ENCODE measurements around the gene C19orf47.

C19orf47 gene

DNA sequence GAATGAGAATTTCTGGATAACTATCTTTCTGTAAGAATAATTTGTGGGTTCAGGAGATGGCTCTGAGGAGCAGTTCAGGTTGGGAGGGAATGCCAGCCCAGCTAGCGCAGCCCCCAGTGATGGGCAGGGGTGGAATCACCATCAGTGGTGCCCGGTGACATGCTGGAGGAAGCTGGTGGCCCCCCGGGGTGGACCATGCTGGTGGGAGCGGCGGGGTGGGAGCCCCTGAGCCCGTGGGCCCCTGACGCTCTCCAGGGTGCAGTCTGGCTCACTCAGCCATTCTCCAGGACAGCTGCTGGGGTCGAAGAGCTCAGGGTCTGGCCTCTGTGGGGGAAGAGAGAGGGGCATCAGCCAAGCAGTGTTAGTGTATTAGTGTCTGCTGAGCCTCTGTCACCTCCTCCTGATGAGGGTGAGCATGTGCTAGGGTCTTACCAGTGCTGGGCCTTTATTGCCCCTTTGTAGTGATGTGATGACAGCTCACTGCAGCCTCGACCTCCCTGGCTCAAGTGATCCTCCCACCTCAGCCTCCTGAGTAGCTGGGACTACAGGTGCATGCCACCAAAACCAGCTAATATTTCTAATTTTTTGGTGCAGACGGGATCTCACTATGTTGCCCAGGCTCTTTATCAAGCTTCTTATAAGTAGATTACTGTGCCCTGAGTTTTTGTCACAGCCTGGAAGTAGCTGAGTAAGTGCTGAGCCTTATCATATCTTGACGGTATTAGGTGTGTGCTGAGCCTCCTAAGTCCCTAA is 31.4 kb upstream of the C19orf47 start:
- no peak overlapping the region for H3K9ac ChIP-seq (ENCODE audit: low read length)
- no peak overlapping the region for H3K4ac ChIP-seq (ENCODE audit: low read depth, low read length)

DNA sequence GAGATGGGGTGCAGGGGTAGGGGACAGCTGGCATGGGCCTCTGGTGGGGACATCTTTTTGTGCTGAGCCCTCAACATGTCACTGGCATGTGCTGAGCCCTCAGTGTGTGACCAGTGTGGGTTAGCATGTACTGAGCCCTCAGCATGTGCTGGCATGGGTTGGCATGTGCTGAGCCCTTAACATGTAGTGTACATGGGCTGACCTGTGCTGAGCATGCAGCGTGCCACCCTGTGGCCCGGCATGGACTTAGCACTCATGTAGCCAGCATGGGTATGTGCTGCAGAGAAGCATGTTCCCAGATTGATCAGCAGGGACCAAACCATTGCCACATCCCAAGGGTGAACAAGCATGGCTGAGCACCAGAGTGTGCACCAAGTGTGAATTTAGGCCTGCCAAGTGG is 30.3 kb upstream of the C19orf47 start:
- no peaks in the 10 kb centered on the region for H3K79me1 ChIP-seq (ENCODE audit: low read length)
- no peak overlapping the region for H2BK120ac ChIP-seq (ENCODE audit: low read depth, low read length)
- WGBS (ENCODE audit: extremely low coverage, insufficient coverage, low lambda C conversion rate): no CpG with 5 or more reads among the region's 2 CpGs
- no peak overlapping the region for H2AK5ac ChIP-seq (ENCODE audit: low read length)
- no peak overlapping the region for H3K4me3 ChIP-seq (ENCODE audit: low read length)
- H2BK15ac ChIP-seq (replicated peaks; ENCODE audit: low read depth): no peak overlapping the region
- H3K4me2 ChIP-seq (ENCODE audit: low read length): no peak overlapping the region
- no peak for DNase-seq
- no peaks in the 10 kb centered on the region for H3K27me3 ChIP-seq (ENCODE audit: insufficient read depth, low read length, poor library complexity)
- H3K4me1 ChIP-seq (ENCODE audit: control insufficient read depth, low read depth, low read length): no peaks in the 10 kb centered on the region
- no peak overlapping the region for H3K23ac ChIP-seq (ENCODE audit: low read length)
- no peak overlapping the region for H2BK5ac ChIP-seq (ENCODE audit: low read length)
- H3K4ac ChIP-seq (ENCODE audit: low read depth, low read length): no peak overlapping the region
- no peak overlapping the region for H4K5ac ChIP-seq (ENCODE audit: low read length)
- H3K9ac ChIP-seq (ENCODE audit: low read length): no peak overlapping the region
- no peak overlapping the region for H4K8ac ChIP-seq (ENCODE audit: low read depth, low read length)
- no peak overlapping the region for H3K56ac ChIP-seq (ENCODE audit: low read length)
- no peaks in the 10 kb centered on the region for H3K79me2 ChIP-seq (ENCODE audit: control insufficient read depth, insufficient read depth, low read length)
- H3K27ac ChIP-seq (ENCODE audit: low read depth, low read length): no peak overlapping the region
- no peak overlapping the region for H3K18ac ChIP-seq (ENCODE audit: low read length)
- H3K36me3 ChIP-seq (ENCODE audit: control insufficient read depth, insufficient read depth, low read length): peaks cover 6% of the 10 kb centered on the region

More for the DNA sequence above, 31.4 kb upstream of the C19orf47 start:
- no peak overlapping the region for H3K27ac ChIP-seq (ENCODE audit: low read depth, low read length)
- H2AK5ac ChIP-seq (ENCODE audit: low read length): no peak overlapping the region
- no peaks in the 10 kb centered on the region for H3K79me2 ChIP-seq (ENCODE audit: control insufficient read depth, insufficient read depth, low read length)
- no peaks in the 10 kb centered on the region for H3K27me3 ChIP-seq (ENCODE audit: insufficient read depth, low read length, poor library complexity)
- peaks cover 6% of the 10 kb centered on the region for H3K36me3 ChIP-seq (ENCODE audit: control insufficient read depth, insufficient read depth, low read length)
- H3K56ac ChIP-seq (ENCODE audit: low read length): no peak overlapping the region
- no peak overlapping the region for H3K4me2 ChIP-seq (ENCODE audit: low read length)
- no peaks in the 10 kb centered on the region for H3K79me1 ChIP-seq (ENCODE audit: low read length)
- no peak overlapping the region for H3K4me3 ChIP-seq (ENCODE audit: low read length)
- H2BK15ac ChIP-seq (replicated peaks; ENCODE audit: low read depth): no peak overlapping the region
- H3K4me1 ChIP-seq (ENCODE audit: control insufficient read depth, low read depth, low read length): no peaks in the 10 kb centered on the region
- H4K5ac ChIP-seq (ENCODE audit: low read length): no peak overlapping the region
- no peak overlapping the region for H3K18ac ChIP-seq (ENCODE audit: low read length)
- H2BK5ac ChIP-seq (ENCODE audit: low read length): no peak overlapping the region
- no peak overlapping the region for H2BK120ac ChIP-seq (ENCODE audit: low read depth, low read length)
- no CpG with 5 or more reads among the region's 11 CpGs for WGBS (ENCODE audit: extremely low coverage, insufficient coverage, low lambda C conversion rate)
- no peak overlapping the region for H4K8ac ChIP-seq (ENCODE audit: low read depth, low read length)
- no peak overlapping the region for H3K23ac ChIP-seq (ENCODE audit: low read length)
- DNase-seq: no peak

DNA sequence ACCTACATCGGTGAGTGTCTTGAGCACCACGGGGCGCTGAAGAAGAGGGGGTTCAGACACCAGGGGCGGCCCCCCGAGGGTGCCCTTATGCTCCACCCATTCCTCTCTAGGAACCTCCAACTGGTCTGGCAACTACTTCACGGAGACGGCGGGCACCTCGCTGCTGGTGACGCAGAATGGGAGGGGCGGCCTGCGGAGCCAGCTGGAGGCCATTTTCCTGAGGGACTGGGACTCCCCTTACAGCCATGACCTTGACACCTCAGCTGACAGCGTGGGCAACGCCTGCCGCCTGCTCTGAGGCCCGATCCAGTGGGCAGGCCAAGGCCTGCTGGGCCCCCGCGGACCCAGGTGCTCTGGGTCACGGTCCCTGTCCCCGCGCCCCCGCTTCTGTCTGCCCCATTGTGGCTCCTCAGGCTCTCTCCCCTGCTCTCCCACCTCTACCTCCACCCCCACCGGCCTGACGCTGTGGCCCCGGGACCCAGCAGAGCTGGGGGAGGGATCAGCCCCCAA is 29.7 kb upstream of the C19orf47 start:
- Histone ChIP-seq H3K27ac (ENCODE audit: low read depth, low read length) (no peak overlapping the region), H3K4me1 (ENCODE audit: control insufficient read depth, low read depth, low read length) (no peaks in the 10 kb centered on the region), H3K4me3 (ENCODE audit: low read length) (no peak overlapping the region), H3K79me1 (ENCODE audit: low read length) (no peaks in the 10 kb centered on the region), H3K23ac (ENCODE audit: low read length) (no peak overlapping the region), H3K36me3 (ENCODE audit: control insufficient read depth, insufficient read depth, low read length) (peaks cover 6% of the 10 kb centered on the region), H3K9ac (ENCODE audit: low read length) (no peak overlapping the region), H2AK5ac (ENCODE audit: low read length) (no peak overlapping the region), H3K79me2 (ENCODE audit: control insufficient read depth, insufficient read depth, low read length) (no peaks in the 10 kb centered on the region), H3K27me3 (ENCODE audit: insufficient read depth, low read length, poor library complexity) (no peaks in the 10 kb centered on the region), H3K4me2 (ENCODE audit: low read length) (no peak overlapping the region), H3K4ac (ENCODE audit: low read depth, low read length) (no peak overlapping the region), H2BK5ac (ENCODE audit: low read length) (no peak overlapping the region), H3K18ac (ENCODE audit: low read length) (no peak overlapping the region), H4K8ac (ENCODE audit: low read depth, low read length) (no peak overlapping the region), H2BK120ac (ENCODE audit: low read depth, low read length) (no peak overlapping the region), H4K5ac (ENCODE audit: low read length) (no peak overlapping the region), H3K56ac (ENCODE audit: low read length) (no peak overlapping the region), H2BK15ac (replicated peaks; ENCODE audit: low read depth) (no peak overlapping the region)
- WGBS (ENCODE audit: extremely low coverage, insufficient coverage, low lambda C conversion rate): no CpG with 5 or more reads among the region's 25 CpGs
- DNase-seq: no peak

GRCh38 chr19:40376286-40376862 is 28.2 kb upstream of the C19orf47 start:
- DNase-seq: no peak
- H3K4me1 ChIP-seq (ENCODE audit: control insufficient read depth, low read depth, low read length): no peaks in the 10 kb centered on the region
- WGBS (ENCODE audit: extremely low coverage, insufficient coverage, low lambda C conversion rate): no CpG with 5 or more reads among the region's 17 CpGs

DNA sequence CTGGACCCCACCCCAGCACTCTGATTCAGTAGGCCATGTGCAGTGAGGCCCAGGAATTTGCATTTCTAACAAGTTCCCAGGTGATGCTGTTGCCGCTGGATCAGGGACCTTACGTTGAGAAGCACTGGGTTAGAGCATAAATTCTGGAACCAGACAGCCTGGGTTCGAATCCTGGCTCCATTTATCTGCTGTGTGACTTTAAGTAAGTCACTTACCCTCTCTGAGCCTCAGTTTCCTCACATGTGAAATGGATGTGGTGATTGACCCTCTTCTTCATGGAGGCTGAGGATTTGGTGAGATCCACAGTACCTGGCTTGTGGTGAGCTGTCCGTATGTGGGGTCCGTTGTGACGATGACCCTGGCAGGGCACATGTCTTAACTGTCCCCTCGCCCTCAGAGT is 25.9 kb upstream of the C19orf47 start:
- Histone ChIP-seq H3K56ac (ENCODE audit: low read length) (no peak overlapping the region), H3K27ac (ENCODE audit: low read depth, low read length) (no peak overlapping the region), H2BK120ac (ENCODE audit: low read depth, low read length) (no peak overlapping the region), H3K4me1 (ENCODE audit: control insufficient read depth, low read depth, low read length) (no peaks in the 10 kb centered on the region), H2BK5ac (ENCODE audit: low read length) (no peak overlapping the region), H3K4me2 (ENCODE audit: low read length) (no peak overlapping the region), H4K5ac (ENCODE audit: low read length) (no peak overlapping the region), H3K27me3 (ENCODE audit: insufficient read depth, low read length, poor library complexity) (no peaks in the 10 kb centered on the region), H3K79me2 (ENCODE audit: control insufficient read depth, insufficient read depth, low read length) (no peaks in the 10 kb centered on the region), H3K36me3 (ENCODE audit: control insufficient read depth, insufficient read depth, low read length) (peaks cover 8% of the 10 kb centered on the region), H3K79me1 (ENCODE audit: low read length) (no peaks in the 10 kb centered on the region), H3K18ac (ENCODE audit: low read length) (no peak overlapping the region), H3K23ac (ENCODE audit: low read length) (no peak overlapping the region), H2AK5ac (ENCODE audit: low read length) (no peak overlapping the region), H2BK15ac (replicated peaks; ENCODE audit: low read depth) (no peak overlapping the region), H3K4ac (ENCODE audit: low read depth, low read length) (no peak overlapping the region), H3K9ac (ENCODE audit: low read length) (no peak overlapping the region), H3K4me3 (ENCODE audit: low read length) (no peak overlapping the region), H4K8ac (ENCODE audit: low read depth, low read length) (no peak overlapping the region)
- no peak for DNase-seq
- no CpG with 5 or more reads among the region's 7 CpGs for WGBS (ENCODE audit: extremely low coverage, insufficient coverage, low lambda C conversion rate)

More at GRCh38 chr19:40376286-40376862, 28.2 kb upstream of the C19orf47 start:
- no peak overlapping the region for H2AK5ac ChIP-seq (ENCODE audit: low read length)
- no peak overlapping the region for H4K8ac ChIP-seq (ENCODE audit: low read depth, low read length)
- H3K9ac ChIP-seq (ENCODE audit: low read length): no peak overlapping the region
- no peak overlapping the region for H3K23ac ChIP-seq (ENCODE audit: low read length)
- no peaks in the 10 kb centered on the region for H3K79me2 ChIP-seq (ENCODE audit: control insufficient read depth, insufficient read depth, low read length)
- no peak overlapping the region for H2BK5ac ChIP-seq (ENCODE audit: low read length)
- H3K18ac ChIP-seq (ENCODE audit: low read length): no peak overlapping the region
- no peak overlapping the region for H4K5ac ChIP-seq (ENCODE audit: low read length)
- H3K4ac ChIP-seq (ENCODE audit: low read depth, low read length): no peak overlapping the region
- H3K36me3 ChIP-seq (ENCODE audit: control insufficient read depth, insufficient read depth, low read length): peaks cover 6% of the 10 kb centered on the region
- no peak overlapping the region for H3K56ac ChIP-seq (ENCODE audit: low read length)
- H3K27ac ChIP-seq (ENCODE audit: low read depth, low read length): no peak overlapping the region
- no peaks in the 10 kb centered on the region for H3K27me3 ChIP-seq (ENCODE audit: insufficient read depth, low read length, poor library complexity)
- H3K79me1 ChIP-seq (ENCODE audit: low read length): no peaks in the 10 kb centered on the region
- no peak overlapping the region for H3K4me2 ChIP-seq (ENCODE audit: low read length)
- no peak overlapping the region for H2BK15ac ChIP-seq (replicated peaks; ENCODE audit: low read depth)
- no peak overlapping the region for H2BK120ac ChIP-seq (ENCODE audit: low read depth, low read length)
- H3K4me3 ChIP-seq (ENCODE audit: low read length): no peak overlapping the region

Data from mesendoderm (in vitro differentiated cells).